ENCODE results near the gene SRD5A3. TPM values are rescaled to one million over a fixed set of nuclear protein-coding genes. Genes with fewer than 3 reads are reported as not detected.

SRD5A3 gene
- total and polyA plus RNA-seq, 9 of the 15 experiments (the other 6 are each of a cell fraction or from before 2014, with no cell fraction given), result 2.5 to 37.0 (median 13.3) TPM

DNA sequence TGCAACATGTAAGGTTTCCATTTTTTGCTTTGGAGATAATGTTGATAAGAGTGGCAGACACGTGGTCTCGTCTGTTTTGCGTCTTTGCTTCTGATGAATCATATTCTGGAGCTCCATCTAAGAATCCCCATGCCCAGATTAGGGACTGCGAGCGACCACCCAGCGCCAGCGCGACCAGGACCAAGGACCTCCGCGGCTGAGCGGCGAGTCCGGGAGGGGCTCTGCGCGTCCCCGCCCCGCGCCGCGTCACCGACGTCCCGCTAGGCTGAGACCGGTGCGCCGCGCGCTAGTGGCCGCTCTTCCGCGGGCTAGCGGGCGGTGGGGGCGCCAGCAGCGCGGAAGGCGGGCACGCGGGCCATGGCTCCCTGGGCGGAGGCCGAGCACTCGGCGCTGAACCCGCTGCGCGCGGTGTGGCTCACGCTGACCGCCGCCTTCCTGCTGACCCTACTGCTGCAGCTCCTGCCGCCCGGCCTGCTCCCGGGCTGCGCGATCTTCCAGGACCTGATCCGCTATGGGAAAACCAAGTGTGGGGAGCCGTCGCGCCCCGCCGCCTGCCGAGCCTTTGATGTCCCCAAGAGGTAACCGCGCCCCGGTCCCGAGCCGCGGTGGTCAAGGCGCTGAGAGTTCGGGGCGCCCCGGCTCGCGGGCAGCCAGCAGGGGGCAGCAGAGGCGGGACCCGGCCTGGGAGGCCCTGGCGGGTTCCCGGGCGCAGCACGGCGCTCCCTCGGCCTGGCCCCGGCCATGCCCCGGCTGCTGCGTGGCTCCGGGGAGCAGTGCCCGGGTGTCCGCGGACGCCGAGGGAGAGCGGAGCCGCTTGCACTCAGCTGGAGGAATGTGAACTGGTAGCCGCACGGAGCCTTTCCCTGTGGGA lies at the start of gene SRD5A3 (continued):
- TF ChIP-seq NKRF (IDR thresholded peaks at IDR 0.05; ENCODE audit: borderline replicate concordance) (no peak), U2AF1 (optimal IDR thresholded peaks at IDR 0.05; ENCODE audit: low read depth, low read length) (peak; percentile 63), HNRNPUL1 (IDR thresholded peaks at IDR 0.05; ENCODE audit: low read length) (no peak), MGA (IDR thresholded peaks at IDR 0.05) (peak; percentile 93), ETV6 (IDR thresholded peaks at IDR 0.05; ENCODE audit: borderline replicate concordance in 1 of 2, low read depth in 2 of 2, low read length in 1 of 2) (0 out of 4 replicates have a peak, but pooled peaks of 1 of the 2 experiments have one; percentile 7), ETV6 (CRISPR knock-in tag; IDR thresholded peaks at IDR 0.05; ENCODE audit: borderline replicate concordance) (no peak; the same call in 1 of the 2 replicates), NR1H2 (CRISPR knock-in tag; IDR thresholded peaks at IDR 0.05) (no peak), ZFP1 (CRISPR knock-in tag; IDR thresholded peaks at IDR 0.05) (no peak)
